ENCODE measurements around the gene SLC38A10.

SLC38A10 gene

DNA sequence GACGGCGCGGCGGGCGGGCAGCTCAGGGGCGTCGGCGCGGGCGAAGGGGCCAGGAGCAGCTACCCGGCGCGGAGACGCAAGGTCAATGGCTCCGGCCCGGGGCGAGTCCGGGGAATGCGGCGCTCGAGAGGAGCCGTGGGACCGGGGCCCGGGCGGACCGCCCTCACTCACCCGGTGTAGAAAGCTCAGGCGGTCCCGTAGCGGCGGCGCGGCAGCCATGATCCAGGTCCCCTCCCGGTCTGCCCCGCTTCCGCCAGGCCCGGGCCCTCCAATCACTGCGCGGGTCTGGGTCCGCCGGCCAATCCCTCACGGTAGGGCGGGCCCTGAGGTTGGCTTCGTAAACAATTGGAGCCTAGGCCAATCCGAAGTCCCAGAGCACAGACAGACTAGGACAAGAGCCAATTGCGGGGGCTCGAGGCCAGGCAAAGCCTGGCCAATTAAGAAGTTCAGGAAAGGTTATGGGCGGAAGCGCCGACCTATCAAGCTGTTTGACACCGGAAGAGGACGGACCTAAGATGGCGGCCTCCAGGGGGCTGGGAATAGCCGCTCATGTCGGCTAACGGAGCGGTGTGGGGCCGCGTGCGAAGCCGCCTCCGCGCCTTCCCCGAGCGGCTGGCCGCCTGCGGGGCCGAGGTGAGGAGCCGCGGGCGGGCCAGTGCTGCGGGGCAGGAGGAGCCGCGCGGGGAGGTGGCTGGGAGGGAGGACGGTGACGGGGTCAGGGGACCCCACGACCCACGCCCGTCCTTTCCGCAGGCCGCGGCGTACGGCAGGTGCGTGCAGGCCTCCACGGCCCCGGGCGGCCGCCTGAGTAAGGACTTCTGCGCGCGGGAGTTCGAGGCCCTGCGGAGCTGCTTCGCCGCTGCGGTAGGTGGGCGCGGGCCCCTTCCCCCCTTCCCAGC lies 56.0 kb downstream of the SLC38A10 start, which contains the start of the genes NDUFAF8 and TEPSIN:
TSS of gene NDUFAF8 (plus strand) at position 504 of the 899 bp plus-strand sequence. CDS start at position 550, 46 bp downstream.
TSS of gene TEPSIN (minus strand) at position 241 of the 899 bp plus-strand sequence. CDS start at position 219, 22 bp downstream.
- in situ Hi-C loops (cut with MboI; ENCODE audit: low pct_unique_long_range_greater_than_20kb, low sequenced_read_pairs, unreplicated experiment): no loop called here
- TF ChIP-seq, protein P1, sequence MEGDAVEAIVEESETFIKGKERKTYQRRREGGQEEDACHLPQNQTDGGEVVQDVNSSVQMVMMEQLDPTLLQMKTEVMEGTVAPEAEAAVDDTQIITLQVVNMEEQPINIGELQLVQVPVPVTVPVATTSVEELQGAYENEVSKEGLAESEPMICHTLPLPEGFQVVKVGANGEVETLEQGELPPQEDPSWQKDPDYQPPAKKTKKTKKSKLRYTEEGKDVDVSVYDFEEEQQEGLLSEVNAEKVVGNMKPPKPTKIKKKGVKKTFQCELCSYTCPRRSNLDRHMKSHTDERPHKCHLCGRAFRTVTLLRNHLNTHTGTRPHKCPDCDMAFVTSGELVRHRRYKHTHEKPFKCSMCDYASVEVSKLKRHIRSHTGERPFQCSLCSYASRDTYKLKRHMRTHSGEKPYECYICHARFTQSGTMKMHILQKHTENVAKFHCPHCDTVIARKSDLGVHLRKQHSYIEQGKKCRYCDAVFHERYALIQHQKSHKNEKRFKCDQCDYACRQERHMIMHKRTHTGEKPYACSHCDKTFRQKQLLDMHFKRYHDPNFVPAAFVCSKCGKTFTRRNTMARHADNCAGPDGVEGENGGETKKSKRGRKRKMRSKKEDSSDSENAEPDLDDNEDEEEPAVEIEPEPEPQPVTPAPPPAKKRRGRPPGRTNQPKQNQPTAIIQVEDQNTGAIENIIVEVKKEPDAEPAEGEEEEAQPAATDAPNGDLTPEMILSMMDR (IDR thresholded peaks at IDR 0.05; ENCODE audit: extremely low read depth, insufficient read depth, missing control alignments): no peak
- DNase-seq (ENCODE audit: low spot score): peak; percentile 100

GRCh38 chr17:81238490-81238814 lies 56.7 kb downstream of the SLC38A10 start:
- DNase-seq (ENCODE audit: low spot score): no peak
- TF ChIP-seq, protein P1 (IDR thresholded peaks at IDR 0.05; ENCODE audit: extremely low read depth, insufficient read depth, missing control alignments): no peak
- in situ Hi-C loops (cut with MboI; ENCODE audit: low pct_unique_long_range_greater_than_20kb, low sequenced_read_pairs, unreplicated experiment): no loop called here

DNA sequence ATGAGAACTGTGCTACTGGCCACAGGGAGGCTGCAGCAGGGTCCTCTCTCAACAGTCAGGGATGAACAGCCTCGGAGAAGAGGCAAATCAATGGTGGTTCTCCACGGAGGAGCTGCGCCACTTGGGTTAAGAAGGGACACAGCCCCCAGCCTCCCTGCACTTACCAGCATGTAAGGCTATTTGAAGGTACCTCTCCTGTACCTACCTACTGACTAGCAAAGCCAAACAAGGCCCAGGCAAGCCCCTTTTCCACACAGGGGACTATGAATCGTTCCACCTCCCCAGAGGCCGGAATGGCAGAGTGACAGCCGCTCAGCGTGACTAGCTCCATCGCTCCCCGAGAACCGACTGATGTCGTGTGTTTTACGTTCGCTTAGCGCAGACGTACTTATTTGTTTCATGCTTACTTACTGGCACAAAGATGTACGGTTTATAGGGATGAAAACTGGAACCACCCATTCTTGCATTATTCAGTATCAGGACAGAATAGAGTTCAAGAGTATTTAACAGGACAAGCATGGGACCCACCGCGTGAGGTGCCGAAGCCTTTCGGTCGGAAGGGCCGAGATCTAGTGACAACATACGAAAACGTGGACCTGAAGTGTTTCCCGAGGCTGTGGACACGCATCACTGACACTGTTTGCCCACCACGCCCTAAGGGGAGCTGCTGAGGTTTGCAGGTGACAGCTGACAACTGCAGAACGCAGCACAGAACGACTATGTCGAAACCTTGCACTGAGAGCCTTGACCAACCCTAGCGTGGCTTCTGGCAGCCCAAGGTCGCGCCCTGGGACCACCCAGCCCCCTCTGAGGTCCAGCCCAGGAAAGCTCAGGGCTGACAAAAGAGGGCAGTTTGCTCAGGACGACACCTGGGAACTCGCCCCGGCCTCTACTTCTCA lies 57.3 kb downstream of the SLC38A10 start:
- in situ Hi-C loops (cut with MboI; ENCODE audit: low pct_unique_long_range_greater_than_20kb, low sequenced_read_pairs, unreplicated experiment): no loop called here
- no peak for DNase-seq (ENCODE audit: low spot score)
- TF ChIP-seq, protein P1 (IDR thresholded peaks at IDR 0.05; ENCODE audit: extremely low read depth, insufficient read depth, missing control alignments): no peak

- TF ChIP-seq, protein P1 (IDR thresholded peaks at IDR 0.05; ENCODE audit: extremely low read depth, insufficient read depth, missing control alignments): no peak
- in situ Hi-C loops (cut with MboI; ENCODE audit: low pct_unique_long_range_greater_than_20kb, low sequenced_read_pairs, unreplicated experiment): no loop called here
- DNase-seq (ENCODE audit: low spot score): no peak
These were observed 58.3 kb downstream of the SLC38A10 start for GRCh38 chr17:81236784-81237183.

- in situ Hi-C loops (cut with MboI; ENCODE audit: low pct_unique_long_range_greater_than_20kb, low sequenced_read_pairs, unreplicated experiment): no loop called here
- DNase-seq (ENCODE audit: low spot score): no peak
- TF ChIP-seq, protein P1 (IDR thresholded peaks at IDR 0.05; ENCODE audit: extremely low read depth, insufficient read depth, missing control alignments): no peak
These were observed 59.0 kb downstream of the SLC38A10 start for GRCh38 chr17:81235822-81236740.
